GM12873 (cell line): ENCODE measurements around the gene HS3ST3B1.

Experiments
- CTCF ChIP-seq: IDR thresholded peaks from 2 replicates; pipeline ENCODE4 v1.5.1; 2012; ENCODE audit warnings: low read depth, mild to moderate bottlenecking, moderate library complexity, low read length, control low read depth; ENCODE audit not compliant: insufficient read depth; ENCODE audit errors: missing control alignments

Gene HS3ST3B1

GRCh38 chr17:14282726-14283125 is 18.2 kb upstream of the HS3ST3B1 start:
- TF ChIP-seq CTCF: no peak

GRCh38 chr17:14289162-14289561 is 11.7 kb upstream of the HS3ST3B1 start:
- TF ChIP-seq CTCF: no peak

GRCh38 chr17:14294876-14295275 is 6.0 kb upstream of the HS3ST3B1 start:
- no peak for TF ChIP-seq CTCF

- TF ChIP-seq CTCF: no peak
Measured at GRCh38 chr17:14295676-14296075, 5.2 kb upstream of the HS3ST3B1 start.

- TF ChIP-seq CTCF: no peak
Measured at GRCh38 chr17:14296166-14296910, 4.5 kb upstream of the HS3ST3B1 start.

- no peak for TF ChIP-seq CTCF
Measured at GRCh38 chr17:14297161-14297851, 3.6 kb upstream of the HS3ST3B1 start.

- no peak for TF ChIP-seq CTCF
Measured at GRCh38 chr17:14298221-14298946, 2.5 kb upstream of the HS3ST3B1 start.
